ENCODE measurements around the gene KIRREL3.
"Not testable (repeated sequence)": the region's sequence is repeated elsewhere in the genome, so short reads cannot be mapped to it uniquely, and the experiment has no call there.

Gene KIRREL3

DNA sequence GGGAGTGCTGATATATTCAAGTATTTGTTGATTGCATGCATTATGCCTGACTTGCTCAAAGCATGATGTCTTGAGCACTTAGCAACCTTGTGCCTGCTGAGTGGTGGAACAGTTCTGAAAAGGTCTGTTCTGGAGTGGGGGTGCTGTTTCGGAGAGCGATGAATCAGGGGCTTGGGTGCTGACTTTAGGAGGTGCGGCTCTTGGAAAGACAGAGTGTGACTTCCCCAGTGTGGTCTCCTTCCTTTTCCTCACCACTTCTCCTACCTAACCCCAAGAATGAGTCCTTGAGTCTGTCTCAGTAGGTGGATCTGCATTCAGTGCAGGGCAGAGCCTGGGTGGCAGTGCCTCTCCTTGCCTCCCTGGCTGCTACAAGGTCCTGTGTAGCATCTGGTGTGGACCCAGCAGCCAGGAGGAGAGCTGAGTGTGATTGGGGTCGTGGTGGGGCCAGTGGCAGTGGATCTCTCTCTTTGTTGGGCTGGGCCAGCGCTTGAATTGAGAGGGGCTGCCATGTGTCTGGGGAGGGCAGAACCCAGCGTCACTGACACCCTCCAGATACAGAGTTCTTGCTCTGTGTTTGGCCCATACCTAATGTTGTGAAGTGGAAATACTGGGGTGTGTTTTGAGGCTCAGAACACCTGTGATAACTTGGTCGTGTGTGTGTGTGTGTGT lies 609.1 kb downstream of the KIRREL3 start:
- DNase-seq: no peak

DNA sequence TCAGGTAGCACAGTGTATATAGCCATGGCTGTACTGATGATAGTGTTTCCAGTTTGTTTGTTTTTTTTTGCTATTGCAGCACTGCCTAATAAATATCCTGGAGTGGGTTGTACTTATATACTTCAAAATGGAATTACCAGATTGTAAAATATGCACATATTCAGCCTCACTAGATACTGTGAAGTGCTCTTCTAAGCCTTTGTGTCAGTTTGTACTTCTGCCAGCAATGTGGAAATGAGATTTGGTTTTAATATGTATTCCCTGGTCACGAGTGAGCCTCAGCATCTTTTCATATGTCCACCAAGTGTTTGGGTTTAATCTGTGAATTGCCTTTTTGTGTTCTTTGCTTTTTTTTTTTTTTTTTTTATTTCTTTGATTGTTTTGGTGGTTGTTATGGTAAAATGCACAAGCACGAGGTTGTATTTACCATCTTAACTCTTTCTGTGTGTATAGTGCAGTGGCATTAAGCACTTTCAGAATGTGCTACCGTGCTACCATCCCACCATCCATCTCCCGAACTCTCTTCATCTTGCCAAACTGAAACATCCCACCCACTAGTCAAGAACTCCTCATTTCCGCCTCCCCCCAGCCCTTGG lies 610.2 kb downstream of the KIRREL3 start:
- DNase-seq: no peak

DNA sequence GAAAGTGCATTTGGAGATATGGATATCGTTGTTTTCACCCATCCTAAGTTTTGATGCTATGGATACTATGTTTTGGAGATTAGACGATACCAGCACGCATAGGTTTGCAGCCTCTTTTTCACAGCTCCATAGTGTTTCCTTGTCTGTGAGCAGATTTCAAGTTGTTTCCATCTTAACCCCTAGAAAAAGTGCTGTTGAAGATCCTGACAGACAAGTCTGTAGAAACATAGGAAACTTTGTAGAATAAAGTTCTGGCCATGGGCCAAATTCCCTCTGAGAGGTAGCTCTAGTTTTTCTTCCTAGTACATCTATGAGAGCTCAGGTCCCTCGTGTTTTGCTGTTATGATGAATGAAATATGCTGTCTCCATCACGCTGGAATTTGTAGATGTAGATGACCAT lies 612.7 kb downstream of the KIRREL3 start:
- no peak for DNase-seq

DNA sequence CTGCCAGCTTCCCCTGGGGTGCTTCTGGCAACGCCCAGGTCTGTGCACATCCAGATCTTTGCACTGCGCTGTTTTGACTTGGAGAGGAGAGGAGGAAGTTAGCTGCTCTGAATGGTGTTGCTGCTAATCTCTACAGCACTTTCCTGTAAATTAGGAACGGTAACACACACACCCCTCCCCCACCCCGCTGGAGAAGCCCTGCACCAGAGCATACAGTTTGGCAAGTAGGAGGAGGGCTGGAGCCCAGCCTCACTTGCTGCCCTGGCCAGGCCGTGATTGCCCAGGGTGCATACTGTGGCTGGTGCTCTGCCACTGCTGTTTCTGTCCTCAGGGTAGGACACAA lies 613.9 kb downstream of the KIRREL3 start:
- DNase-seq: not testable (repeated sequence)

DNA sequence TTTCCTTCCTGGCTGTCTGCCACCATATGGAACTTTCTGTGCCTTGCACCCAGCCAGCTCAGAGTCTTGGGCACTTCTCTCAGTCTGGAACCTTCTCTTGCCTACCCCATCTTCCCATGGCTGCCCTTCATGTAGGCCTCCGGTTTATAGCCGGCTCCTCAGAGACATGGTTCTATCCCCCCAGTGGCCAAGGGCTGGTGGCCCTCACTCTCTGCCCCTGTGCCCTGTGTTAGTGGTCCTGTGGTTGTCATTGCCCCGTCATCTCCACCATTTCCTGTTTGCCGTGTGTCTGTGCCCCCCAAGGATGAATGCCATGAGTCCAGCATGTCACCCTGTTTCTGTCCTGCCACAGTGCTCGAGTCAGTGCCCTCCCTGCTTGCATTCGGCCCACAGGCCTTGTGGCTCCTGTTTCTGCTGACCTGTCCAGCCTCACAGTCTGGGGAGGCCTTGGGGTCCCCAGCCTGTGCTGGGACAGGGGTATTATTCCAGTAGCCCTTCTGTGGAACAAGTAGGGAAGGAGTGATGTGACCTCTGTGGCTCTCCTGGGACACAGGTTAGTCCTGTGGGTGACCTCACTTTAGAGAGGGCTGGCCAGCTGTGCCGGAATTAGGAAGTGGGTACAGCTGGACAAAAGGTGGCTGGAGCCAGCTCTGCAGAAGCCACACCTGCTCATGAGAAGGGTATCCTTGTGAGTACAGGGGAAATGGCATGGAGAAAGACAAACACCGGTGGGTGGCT lies 614.4 kb downstream of the KIRREL3 start:
- DNase-seq: no peak

DNA sequence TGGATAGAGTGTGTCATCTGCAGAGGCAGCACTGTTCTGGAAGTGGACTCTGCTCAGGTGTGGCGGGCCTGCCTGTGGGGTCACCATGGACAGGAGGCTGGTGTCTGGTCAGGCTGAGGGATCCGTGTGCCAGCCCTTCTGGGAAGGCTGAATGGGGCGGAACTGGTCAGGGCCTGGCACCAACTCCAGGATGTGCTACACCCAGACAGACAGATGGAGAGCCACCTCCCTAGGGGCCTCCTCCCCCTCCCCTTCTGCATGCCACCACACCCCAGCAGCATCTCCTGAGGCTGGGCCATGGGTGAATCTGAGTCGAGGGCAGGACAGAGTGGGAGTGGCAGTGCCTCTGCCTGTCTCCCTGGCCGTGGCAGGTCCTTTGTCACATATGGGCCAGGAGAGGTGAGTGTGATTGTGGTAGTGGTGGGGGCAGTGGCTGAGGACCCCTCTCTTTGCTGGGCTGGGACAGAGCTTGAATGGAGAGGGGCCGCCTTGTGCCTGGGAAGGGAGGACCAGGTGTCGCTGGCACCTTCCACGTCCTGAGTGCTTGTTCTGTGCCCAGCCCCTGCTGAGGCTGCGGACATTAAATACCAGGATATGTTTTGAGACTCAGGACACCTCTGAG lies 616.0 kb downstream of the KIRREL3 start:
- no peak for DNase-seq

DNA sequence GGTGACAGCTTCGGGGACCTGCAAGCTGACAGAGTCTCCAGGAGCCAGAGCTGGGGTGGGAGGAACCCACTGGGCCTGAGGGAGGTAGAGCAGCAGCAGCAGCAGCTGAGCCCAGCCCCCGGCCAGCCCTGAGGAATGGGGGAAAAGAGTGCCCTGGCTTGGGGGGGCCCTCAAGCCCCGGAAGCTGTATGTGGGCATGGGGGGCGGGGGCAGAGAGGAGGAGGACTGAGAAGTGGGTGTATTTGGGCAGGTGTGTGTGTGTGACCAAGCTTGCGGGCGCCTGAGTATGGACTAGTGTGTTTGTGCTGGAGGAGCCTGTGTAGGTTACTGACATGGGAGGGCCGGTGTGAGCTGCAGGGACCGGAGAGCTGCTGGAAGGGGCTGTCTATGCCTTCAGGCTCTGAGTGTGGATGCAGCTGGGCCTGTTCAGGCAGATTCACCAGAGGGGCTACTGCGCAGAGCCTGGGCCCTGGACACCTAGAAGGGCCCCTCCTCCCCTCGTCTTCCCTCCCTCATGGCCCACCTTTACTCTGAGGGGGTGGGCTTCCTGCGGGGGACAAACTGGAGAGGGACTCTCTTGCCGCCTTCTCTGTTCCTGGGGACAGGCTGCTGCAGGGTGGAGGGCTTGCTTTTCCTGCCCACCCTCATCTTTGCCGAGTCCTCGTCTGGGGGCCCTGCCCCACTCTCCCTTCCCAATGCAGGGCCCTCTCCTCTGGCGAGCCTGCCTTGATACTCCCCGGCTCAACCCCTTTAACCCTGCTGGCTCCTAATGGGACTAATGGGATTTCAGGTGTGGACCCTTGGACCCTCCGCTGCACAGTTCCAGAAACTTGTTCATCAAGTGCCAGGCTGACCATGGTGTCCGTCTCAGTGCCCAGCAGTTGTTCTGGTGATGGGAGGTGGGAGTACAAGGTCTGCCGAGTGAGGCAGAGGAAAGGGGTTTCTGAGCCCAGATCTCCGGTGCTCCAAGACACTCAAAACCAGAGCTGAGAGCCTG lies 616.9 kb downstream of the KIRREL3 start:
- DNase-seq: no peak

DNA sequence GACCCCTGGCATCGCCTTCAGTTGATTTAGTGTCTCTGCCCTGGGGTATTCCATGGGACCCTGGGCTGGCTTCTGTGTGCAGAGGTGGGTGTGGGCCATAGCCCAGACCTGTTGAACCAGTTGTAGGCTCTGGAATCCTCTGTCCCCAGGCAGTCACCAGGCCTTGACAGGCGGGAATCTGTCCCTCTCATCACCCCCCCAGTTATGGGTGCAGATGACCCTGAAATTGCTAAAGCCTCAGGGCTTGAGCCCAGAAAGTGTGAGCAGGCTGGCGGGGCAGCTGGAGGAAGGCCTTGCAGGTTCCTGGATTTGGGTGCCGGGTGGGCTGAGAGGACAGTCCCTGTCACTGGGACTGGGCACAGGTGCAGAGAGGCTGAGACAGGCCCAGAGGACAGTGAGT lies 617.9 kb downstream of the KIRREL3 start:
- DNase-seq: not testable (repeated sequence)

DNA sequence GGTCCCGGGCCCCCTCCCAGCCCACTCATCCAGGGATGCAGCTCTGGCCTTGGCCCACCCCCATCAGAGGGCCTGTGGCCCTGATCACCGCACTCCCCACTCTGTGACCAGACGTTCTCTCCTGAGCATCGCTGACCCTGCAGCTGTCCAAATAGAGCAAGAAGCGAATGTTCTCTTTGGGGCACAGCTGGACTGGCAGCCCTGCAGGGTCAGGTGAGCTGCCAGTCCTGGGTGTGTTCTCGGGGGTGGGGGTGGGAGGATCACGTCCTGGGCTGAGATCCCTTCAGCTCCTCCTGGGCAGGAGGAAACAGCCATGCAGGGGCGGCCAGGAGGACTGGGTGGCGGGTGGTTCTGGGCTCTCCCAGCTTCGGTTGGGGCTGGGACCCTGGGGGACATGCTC lies 618.6 kb downstream of the KIRREL3 start:
- not testable (repeated sequence) for DNase-seq

DNA sequence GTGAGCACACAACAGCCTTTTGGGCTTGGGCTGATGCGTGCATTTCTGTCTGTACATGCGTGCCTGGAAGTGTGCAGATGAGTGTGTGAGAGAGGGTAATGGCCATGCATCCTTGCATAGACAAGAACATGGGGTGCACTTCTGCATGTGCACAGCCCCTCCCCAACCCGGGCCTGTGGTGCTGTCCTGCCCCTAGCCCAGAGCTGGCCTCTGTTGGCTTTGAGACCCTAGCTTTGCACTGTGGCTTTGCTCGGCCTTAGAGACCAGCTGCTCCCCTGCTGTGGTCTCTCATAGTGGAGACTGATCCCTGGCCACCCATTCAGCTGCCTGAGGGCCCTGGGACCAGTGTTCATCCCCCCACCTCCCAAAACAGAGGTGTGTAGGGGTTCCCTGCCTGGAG lies 619.7 kb downstream of the KIRREL3 start:
- no peak for DNase-seq

DNA sequence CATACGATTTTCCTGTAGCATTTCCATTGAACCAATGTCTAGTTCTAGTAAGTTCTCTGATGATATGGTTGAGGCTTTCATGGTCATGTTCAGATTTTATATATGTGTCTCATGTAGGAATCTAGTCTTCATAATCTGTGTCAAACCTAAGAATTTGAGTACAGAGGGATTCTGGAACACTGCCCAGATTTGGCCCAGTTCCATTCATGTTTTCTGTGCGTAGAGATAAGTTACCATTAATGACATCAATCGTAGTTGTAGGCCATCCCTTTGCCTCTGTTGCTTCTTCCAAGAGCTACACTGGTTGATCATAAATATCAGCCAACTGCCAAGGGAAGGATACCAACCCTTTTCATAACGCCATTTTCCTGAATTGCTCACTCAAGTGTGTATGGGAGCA lies 621.8 kb downstream of the KIRREL3 start:
- DNase-seq: no peak

DNA sequence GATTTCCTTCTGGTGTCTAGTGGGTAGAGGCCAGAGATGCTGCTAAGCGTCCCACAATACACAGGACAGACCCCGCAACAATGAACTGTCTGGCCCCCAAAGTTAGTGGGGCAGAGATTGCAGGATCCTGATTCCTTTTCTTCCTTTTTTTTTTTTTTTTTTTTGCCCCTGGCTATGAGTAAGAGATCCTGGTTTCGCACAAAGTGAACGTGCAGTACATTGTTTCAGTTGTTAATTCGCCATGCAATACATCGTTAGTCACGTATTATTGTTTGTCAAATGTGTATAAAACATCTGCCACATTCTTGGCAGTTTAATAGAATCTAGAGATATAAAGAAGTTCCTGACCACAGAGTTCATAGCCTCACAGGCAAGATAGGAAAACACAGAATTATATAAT lies 624.8 kb downstream of the KIRREL3 start:
- no peak for DNase-seq

DNA sequence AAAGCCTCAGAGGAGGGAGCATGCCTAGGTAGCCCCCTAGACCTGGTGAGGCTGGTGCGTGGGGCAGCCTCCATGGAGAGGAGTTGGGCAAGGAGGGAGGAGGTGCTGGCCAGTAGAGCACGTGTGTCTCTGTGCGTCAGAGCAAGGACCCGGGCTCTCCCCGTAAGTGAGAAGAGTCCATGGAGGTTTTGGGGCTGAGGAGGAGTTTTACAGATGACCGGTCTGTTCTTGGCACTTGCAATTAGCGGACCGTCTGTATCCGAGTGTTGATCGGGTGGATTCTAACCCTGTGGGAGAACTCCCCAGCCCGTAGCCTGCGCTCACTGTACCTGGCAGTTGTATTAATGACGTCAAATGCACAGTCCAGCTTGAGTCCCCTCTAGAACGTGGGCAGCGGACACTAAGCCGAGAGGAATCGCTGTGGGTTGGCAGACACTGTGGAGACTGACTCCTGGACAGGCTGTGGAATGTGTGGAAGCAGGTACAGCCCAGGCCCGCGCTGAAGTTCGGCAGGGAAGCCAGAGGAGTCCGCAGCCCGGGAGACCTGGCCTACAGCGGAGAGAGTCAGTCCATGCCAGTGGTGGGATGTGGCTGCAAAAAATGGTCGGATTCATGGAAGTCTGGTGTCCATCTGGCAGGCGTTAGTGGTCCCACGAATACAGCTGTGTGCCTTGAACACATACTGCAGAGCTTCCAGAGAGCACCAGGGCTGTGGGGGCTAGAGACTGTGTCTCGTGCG lies 625.8 kb downstream of the KIRREL3 start:
- not testable (repeated sequence) for DNase-seq

DNA sequence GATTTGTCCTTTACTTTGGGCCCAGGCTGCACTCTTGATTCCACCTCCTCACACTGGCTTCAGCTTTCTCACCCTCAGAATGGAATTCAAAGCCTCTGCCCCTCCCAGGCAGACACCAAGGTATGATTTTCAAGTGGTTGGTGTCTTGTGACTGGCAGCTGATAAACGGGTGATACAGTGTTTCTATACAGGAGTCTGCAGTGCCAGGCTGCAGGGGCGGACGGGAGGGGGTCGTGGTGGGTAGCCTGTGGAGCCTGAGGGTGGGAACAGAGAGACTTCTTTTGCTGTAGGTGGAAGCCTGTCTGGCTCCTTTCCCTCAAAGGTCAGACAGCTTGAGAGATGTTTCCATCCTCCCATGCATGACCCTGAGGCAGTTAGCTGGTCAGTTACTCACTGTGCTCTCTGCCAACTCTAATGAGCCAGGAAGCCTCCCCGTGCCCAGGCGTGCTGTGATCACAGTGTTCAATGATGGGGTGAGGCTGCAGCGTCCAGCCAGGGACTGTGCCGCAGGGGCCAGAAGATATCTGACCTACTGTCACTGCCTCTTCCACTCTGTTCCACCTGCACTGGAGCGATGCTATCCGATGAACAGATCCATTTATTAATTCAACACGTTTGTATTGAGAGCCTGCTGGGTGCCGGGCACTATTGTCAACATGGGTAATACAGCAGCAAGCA lies 627.0 kb downstream of the KIRREL3 start:
- not testable (repeated sequence) for DNase-seq
